HG03342 (cell line): Measurements from ENCODE around the gene SOAT2.
"Not testable (repeated sequence)": the region's sequence is repeated elsewhere in the genome, so short reads cannot be mapped to it uniquely, and the experiment has no call there.

Experiments
- ATAC-seq: cut with Tn5 transposase; IDR thresholded peaks from one replicate; pipeline ENCODE4 v1.9.1; 2021; ENCODE audit warnings: mild to moderate bottlenecking, moderate library complexity; ENCODE audit not compliant: unreplicated experiment

SOAT2 gene

DNA sequence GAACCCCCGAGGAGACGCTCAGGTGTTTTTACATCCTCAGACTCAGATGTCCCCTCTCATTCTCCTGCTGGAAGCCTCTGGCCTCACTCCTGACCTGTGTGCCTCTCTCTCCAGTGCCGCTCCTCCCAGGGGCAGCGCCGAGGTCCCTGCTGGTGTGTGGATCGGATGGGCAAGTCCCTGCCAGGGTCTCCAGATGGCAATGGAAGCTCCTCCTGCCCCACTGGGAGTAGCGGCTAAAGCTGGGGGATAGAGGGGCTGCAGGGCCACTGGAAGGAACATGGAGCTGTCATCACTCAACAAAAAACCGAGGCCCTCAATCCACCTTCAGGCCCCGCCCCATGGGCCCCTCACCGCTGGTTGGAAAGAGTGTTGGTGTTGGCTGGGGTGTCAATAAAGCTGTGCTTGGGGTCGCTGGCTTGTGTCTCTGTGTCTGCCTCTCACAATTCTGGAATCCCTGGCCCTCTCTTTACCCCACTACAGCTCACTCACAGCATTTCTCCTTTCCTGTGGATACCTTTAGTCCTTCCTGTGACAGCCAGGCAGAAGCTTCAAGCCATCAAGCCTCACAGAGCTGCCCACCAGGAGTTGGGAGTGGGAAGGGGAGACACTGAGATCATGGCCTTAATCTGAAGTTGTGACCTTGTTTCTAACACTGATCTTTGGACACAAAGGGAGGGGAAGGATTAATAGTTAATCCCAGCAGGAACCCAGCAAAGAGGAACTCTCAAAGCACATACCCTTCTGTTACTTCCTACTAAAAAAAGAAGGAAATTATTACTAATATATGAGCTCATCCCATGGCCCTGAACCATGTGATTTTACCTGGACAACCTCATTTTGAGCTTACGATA is 1.1 kb upstream of the SOAT2 start:
- ATAC-seq: no peak

- ATAC-seq: no peak
Measured at GRCh38 chr12:53103860-53104305, 597 bp downstream of the SOAT2 start.

- no peak for ATAC-seq
Measured at GRCh38 chr12:53105256-53105655, 2.0 kb downstream of the SOAT2 start.

GRCh38 chr12:53105712-53106439 is 2.6 kb downstream of the SOAT2 start:
- no peak for ATAC-seq

GRCh38 chr12:53107122-53107521 is 3.8 kb downstream of the SOAT2 start:
- ATAC-seq: no peak

- ATAC-seq: not testable (repeated sequence)
Measured at GRCh38 chr12:53112431-53112830, 9.1 kb downstream of the SOAT2 start.

GRCh38 chr12:53113136-53113705 is 9.9 kb downstream of the SOAT2 start:
- ATAC-seq: no peak

GRCh38 chr12:53113951-53114350 is 10.7 kb downstream of the SOAT2 start:
- ATAC-seq: no peak

DNA sequence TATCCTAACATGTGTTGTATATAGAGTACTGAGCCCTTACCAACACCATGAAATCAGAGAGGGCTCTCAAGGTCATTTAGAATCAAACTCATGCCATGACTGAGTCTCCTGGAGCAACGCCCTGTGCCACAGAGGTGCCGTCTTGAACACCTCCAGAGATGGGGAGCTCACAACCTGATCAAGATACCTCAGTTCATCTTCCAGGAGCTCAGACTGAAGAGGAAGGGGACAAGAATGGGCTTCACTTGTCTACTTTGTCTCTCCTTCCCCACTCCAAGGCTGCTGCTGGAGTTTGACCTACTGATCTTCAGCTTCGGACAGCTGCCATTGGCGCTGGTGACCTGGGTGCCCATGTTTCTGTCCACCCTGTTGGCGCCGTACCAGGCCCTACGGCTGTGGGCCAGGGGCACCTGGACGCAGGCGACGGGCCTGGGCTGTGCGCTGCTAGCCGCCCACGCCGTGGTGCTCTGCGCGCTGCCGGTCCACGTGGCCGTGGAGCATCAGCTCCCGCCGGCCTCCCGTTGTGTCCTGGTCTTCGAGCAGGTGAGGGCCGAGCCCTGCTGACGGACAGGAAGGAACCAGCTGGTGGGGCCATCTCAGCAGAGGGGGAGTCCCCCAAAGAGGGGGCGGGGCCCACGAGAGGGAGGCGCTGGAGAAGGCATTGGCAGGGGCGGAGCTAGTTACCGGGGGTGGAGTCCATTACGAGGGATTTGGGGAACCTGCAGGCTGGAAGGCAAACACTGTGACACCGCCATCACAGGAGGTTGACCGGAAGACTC is 12.0 kb downstream of the SOAT2 start:
- no peak for ATAC-seq

GRCh38 chr12:53115891-53116648 is 12.8 kb downstream of the SOAT2 start:
- ATAC-seq: no peak

DNA sequence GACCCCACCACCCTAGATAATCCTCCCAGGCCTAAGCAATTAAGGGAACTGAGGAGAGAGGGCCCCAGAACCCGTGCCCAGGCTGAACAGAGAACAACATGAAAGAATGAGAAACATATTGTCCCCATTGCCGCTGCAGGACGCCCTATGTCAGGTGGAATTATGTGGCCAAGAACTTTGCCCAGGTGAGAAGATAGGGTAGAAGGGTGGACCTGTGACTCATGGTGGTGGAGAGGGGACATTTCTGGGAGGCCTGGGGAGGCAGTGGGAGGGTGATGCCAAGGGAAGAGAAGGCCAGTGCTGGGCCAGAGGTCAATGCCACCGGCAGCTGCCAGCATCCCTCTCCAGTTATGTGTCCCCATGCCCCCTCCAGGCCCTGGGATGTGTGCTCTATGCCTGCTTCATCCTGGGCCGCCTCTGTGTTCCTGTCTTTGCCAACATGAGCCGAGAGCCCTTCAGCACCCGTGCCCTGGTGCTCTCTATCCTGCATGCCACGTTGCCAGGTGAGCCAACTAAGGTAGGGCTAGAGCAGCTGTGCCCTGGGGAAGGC is 15.5 kb downstream of the SOAT2 start:
- ATAC-seq: no peak

DNA sequence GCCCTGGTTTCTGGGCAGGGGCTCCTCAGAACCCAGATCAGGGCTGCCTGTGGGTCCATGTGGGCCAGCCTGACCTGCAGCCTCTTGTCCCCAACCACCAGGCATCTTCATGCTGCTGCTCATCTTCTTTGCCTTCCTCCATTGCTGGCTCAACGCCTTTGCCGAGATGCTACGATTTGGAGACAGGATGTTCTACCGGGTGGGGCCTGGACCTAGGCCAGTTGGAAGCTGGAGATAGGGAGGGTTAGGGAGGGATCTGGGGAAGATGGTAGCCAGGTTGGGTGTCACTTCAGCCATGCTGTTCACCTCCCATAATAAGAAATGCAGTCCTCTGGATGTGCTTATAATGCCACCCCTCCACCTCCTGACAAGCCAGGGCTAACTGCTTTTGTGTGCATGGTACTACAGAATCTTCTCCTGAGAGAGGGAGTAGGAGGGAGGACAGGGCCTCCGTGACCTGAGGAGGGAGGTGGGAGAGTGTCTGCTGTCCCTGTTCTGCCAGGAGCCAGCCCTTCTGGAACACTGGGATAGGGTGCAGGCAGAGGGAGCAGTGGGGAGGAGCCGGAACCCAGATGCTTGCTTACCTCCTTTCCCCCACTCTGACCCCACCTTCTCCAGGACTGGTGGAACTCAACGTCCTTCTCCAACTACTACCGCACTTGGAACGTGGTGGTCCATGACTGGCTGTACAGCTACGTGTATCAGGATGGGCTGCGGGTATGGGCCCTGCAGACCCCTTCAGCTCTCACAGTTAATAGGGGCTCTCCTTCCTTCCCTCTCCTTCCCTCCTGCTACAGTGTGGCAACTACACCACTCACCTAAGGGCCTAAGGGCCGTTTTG is 17.6 kb downstream of the SOAT2 start:
- ATAC-seq: no peak

GRCh38 chr12:53122961-53123468 is 19.7 kb downstream of the SOAT2 start:
- no peak for ATAC-seq

- no peak for ATAC-seq
Measured at GRCh38 chr12:53123578-53124351, 20.5 kb downstream of the SOAT2 start.

DNA sequence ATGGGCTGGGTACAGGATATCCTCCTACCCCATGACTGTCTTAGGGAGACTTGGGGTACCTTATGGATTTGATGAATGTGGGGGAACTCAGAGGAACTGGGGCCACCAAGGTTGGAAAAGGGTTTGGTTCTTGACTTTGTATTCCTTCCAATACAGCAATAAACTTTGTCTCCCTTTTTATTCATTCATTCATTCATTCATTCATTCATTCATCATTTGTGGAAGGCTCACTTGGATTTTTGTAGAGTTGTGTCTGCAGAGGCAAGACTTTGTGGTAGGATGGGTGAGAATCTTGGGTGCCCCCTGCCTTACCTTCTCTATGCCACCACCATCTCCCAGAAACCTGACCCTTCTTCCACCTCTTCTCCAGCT is 21.1 kb downstream of the SOAT2 start:
- no peak for ATAC-seq

- no peak for ATAC-seq
Measured at GRCh38 chr12:53127169-53127568, 23.9 kb downstream of the SOAT2 start.

DNA sequence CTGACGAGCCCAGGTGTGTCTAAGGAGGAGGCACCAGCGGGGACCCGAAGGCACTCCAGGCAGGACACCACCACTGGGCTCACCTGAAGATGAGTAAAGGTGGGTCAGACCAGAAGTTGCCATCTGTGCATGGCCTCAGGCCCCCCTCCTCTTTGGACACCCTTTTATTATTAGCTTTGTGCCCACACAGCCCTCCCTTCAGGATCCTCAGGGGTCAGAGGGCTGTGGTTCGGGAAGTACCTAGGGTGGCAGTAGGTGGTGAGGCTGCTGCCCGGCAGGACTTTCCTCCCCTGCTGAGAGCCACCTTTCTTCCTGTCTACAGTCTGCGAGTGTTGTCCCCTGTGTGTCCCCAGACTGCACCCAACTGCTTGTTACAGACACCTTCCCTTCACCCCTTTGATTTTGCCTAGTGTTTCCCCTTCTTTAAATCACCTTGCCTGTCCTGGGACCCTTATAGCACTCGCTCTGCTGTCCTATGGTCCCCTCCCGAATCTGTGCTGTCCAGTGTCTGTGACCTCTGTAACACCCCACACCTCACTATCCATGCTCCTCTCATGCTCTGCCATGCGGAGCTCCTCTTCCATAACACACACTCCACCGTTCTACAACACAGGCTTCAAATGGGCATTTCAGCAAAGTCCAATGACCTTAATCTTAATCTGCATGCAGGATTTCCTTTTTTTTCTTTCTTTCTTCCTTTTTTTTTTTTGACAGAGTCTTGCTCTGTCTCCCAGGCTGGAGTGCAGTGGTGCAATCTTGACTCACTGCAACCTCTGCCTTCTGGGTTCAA is 25.7 kb downstream of the SOAT2 start:
- no peak for ATAC-seq
